NCI-H446 (cell line): ENCODE measurements around the gene EDC3.
"Not testable (repeated sequence)": the region's sequence is repeated elsewhere in the genome, so short reads cannot be mapped to it uniquely, and the experiment has no call there.

Source experiments
- DNase-seq, 2 experiments: peaks; one replicate each; lab custom pipeline; 2025; lab: John Stamatoyannopoulos, UW

EDC3 gene

DNA sequence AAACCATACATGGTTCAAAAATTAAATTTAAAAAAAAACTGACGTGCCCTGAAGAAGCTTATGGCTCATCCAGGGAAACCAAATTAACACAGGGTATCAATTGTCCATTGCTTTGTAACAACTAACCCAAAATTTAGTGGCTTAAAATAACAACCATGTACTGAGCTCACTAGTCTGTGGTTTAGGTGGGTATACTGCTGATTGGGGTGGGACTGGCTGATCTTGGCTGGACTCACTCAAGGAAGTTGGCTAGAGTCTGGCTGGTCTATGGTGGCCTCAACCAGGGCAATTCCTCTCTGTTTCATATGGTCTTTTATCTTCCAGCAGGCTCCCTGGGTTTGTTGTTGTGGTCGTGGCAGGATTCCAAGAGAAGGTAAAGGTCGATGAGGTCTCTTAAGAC, 14.1 kb upstream of the EDC3 start:
- DNase-seq, result no peak

DNA sequence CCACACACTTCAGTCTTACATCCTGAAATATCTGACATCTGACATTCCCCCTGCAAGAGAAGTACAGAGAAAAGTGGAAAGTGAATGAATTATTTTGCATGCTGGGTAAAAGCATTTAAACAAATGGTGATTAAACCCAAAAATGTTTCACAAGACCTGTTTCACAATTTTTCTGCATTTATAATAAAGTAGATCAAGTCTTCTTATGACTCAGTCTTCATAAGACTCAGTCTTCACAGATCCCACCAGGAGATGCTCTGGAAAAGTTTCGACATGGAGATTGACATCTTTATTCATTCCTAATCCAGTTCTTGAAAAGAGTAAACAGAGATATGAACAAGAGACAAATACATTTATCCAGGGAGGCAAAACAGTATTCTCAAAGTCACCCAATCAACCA, 13.2 kb upstream of the EDC3 start:
- no peak for DNase-seq

DNA sequence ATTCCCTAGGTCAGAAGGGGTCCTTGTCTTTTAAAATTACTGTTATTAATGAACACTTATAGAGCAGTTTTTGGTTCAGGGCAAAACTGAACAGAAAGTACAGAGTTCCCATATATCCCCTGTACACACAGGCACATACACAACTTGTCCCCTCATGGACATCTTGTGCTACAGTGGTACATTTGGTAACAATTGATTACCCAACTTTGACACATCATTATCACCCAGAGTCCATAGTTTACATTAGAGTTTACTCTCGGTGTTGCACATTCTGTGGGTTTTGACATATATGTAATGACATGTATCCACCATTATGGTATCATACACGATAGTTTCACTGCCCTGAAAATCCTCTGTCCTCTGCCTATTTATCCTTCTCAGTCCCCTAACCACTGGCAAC, 984 bp upstream of the EDC3 start:
- no peak for DNase-seq

DNA sequence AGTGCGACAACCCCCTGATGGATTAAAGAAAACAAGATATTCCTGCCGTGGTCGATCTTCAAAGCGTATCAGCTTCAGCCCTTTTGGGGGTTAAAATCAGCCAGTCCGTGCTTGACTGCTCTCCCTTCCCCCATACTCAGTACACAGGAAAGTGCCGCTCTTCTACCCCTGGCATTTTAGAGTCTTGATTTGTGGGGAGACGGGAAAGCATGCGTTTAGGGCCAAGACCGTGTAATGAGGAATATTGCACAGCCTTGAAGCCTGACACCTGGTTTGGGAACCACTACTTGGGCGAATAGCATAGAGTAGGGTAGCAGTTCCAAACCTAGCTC, 540 bp upstream of the EDC3 start:
- no peak for DNase-seq

DNA sequence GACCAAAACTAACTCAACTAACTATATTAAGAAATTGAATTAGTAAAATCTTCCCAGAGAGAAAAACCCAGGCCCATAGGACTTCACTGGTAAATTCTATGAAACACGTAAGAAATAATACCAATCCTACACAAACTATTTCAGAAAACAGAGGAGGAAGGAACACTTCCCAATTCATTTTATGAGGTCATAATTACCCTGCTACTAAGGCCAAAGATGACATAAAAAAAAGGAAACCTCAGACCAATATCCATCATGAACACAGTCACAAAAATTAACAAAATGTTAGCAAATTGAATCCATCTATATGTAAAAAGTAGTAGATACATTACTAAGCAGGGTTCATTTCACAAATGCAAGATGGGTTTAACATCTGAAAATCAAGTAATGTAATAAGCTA, 3.5 kb downstream of the EDC3 start:
- DNase-seq, result no peak

DNA sequence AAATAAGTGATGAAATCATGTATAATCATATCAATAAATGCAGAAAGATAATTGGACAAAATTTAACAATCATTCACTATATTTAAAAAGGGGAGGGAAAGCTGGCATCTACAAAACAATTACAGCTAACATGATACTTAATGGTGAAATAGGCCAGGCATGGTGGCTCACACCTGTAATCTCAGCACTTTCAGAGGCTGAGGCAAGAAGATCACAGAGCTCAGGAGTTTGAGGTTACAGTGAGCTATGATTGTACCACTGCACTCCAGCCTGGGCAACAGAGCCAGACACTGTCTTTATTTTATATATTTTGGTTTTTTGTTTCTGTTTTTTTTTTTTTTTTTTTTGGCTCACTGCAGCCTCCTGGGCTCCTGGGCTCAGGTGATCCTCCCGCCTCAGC, 12.1 kb downstream of the EDC3 start:
- DNase-seq, result no peak

DNA sequence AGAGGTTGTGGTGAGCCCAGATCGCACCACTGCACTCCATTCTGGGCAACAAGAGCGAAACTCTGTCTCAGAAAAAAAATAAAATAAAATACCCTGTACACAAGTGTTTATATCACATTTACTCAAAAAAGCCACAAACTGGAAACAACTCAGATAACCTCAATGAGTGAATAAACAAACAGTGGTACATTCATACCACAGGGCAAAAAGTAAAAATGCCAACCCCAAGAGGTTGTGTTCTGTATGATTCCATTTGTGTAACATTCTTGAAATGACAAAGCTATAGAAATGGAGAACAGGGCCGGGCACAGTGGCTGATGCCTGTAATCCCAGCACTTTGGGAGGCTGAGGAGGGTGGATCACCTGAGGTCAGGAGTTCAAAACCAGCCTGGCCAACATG, 12.9 kb downstream of the EDC3 start:
- no peak for DNase-seq

DNA sequence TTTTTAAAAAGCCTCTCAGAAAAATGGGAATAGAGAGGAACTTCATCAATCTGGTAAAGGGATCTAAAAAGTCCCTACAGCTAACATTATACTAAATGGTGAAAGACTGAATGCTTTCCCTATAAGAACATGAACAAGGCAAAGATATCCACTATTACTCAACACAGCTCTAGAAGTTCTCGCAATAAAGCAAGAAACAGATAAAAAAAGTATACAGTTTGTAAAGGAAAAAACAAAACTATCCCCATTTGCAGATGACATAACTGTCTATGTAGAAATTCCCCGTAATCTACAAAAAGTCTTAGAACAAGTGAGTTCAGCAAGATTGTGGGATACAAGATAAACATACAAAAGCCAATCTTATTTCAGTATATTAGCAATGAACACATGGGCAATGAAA, 15.4 kb downstream of the EDC3 start:
- DNase-seq, result no peak

DNA sequence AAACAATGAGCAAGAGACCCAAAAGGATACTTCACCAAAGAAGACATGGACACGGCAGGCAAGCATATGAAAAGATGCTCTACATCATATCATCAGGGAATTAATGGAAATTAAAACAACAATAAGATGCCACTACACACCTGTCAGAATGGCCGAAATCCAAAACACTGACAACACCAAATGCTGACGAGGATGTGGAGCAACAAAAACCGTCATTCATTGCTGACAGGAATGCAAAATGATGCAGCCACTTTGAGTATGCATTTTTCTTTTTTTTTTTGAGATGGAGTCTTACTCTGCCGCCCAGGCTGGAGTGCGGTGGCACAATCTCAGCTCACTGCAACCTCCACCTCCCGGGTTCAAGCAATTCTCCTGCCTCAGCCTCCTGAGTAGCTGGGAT, 19.0 kb downstream of the EDC3 start:
- no peak for DNase-seq

DNA sequence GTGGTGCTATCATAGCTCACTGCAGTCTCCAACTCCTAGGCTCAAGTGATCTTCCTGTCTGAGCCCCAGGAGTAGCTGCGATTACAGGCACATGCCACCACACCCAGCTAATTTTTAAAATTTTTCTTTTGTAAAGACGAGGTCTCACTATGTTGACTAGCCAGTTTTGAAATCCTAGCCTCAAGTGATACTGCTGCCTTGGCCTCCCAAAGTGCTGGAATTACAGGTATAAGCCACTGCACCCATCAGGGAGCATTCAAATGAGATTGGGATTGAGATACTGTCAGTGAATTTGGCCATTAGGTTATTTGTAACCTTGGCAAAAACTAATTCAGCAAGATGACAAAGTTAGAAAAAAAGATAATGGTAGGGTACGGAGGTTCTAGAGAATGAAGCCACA, 21.7 kb downstream of the EDC3 start:
- DNase-seq, result no peak

DNA sequence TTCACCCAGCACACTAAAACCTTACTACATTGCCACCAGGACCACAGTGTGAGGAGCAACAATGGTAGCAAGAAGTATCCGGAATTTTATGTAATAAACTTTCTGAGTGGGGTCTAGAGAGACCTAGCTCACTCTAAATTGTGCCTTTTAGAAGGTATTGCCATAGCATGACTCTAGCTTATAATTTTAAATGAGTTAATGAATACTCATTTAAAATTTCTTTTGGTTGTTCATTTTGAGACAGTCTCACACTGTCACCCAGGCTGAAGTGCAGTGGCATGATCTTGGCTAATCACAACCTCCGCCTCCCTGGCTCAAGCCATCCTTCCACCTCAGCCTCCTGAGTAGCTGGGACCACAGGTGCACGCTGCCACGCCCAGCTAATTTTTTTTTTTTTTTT, 26.2 kb downstream of the EDC3 start:
- no peak for DNase-seq

DNA sequence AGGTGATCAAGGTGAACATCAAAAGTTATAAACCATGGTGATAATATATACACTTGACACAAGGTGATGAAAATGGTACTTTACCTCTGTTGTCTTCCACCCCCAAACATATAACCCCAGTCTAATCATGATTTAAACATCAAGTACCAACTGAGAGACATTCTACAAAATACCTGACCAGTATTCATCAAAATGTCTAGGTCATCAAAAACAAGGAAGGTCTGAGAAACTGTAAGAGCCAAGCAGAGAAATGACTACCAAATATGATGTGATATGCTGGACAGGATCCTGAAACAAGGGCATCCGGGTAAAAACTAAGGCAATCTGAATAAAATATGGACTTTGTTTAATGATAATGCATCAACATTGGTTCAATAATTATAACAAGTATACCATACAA, 27.8 kb downstream of the EDC3 start:
- DNase-seq, result no peak

DNA sequence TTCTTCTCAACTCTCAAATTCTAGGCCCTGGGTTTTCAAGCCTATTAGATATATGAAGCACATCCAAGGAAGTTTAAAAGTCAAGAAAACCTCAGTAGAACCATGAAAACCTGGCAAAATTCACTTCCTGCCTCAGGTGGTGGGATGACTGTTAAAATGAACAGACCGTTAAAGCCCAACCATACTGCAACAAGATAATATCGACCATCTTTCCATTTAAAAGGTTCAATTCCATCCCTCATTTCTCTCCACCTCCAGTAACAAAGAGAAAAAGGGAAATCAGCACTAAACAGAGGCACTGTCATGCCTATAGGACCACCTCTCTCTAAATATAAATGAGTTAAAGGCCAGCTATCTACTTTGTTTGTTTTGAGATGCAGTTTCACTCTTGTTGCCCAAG, 31.2 kb downstream of the EDC3 start:
- no peak for DNase-seq

DNA sequence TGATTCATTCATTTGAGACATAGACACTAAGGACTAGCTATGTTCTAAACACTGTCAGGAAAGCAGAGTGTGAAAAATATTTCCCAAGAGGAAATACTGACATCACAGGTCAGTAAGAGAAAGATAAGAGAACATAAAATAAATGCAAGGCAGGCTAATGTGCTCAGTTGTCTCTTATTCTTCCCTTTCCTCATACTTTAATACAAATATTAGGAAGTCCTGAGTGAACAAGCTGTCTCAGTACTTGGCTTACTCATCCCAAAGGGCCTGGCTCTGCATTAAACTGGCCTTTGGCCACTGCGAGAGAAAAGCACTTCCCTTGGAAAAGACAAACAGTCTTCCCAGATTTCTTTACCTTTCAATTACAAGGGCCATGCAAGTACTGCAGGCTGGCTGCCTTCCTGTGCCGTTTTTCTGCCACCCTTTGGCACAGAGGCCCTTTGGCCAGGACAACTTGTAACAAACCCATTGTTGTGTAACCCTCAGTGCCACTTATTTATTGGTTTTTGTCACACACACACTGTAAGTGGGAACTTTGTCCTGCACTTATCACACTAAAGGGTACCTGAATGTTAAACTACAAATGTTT, 31.7 kb downstream of the EDC3 start:
- no peak for DNase-seq

DNA sequence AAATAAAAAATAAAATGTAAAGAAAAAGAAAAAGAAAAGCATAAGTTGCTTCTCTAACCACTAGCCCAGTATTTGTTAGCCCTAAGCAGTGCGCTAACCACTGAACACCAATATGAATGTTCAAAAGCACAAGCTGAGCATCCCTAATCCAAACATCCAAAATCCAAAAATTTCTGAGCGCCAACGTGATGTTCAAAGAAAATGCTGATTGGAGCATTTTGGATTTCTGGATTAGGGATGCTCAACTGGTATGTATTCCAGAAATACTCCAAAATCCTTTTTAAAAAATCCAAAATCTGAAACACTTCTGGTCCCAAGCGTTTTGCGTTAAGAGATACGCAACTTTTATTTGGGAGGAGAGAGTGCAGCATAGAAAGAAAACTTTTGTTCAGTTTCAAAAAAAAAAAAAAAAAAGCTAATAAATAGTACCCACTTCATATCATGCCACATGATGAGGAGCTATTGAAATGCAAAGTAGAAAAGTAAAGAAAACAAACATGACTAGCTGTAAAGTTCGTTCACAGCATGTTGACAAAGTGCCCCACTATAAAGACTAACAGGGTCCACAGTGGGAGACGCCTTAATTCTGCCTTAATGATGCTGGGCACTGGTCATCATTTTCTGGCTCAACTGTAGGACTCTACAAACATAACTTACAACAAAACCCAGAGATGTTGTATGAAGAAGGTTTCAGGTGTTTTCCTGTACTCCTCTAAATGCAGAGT, 32.4 kb downstream of the EDC3 start:
- DNase-seq, result no peak

DNA sequence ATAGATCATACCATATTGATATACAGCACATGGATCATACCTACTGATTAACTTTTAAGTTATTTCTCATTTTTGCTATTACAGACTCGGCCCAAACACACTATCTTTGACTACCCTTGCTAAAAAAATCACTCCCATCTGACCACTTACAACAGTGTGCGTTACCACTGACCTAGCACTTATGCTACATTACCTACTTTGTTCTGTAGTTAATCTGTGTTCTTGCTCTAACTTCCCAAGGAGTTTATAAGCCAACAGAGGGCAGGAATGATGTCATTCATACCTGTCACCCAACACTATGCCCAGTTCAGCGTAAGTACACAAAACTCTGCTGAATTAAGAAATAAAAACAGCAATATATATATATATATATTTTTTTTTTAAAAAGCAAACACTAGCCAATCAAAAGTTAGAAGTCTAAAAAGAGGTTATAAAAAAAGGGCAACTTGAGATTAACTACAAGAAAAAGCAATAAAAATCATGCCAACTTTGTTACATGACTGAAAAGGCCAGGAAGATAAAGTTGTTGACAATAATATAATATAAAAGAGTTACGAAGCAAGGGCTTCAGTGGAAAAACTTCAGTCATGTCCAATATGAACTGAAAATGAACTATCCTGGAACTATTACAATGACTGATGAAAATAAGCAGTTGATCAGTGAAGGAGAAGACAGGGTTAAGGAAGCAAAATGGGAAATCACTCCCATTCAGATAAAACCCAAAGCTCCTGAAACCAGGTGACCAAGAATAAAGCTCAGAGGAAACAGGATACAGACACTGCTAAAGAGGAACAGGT, 33.6 kb downstream of the EDC3 start:
- DNase-seq, result no peak

DNA sequence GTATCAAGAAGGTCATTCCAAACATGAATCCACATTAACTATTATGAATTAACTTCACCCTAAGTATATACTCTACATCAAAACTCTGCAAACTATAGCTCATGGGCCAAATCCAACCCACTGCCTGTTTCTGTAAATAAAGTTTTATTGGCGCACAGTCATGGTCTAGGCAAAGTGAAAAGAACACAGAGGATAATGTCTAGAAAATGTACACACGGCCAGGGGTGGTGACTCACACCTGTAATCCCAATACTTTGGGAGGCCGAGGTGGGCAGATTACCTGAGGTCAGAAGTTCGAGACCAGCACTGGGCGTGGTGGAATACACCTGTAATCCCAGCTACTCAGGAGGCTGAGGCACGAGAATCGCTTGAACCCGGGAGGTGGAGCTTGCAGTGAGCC, 34.5 kb downstream of the EDC3 start:
- DNase-seq, result not testable (repeated sequence)

DNA sequence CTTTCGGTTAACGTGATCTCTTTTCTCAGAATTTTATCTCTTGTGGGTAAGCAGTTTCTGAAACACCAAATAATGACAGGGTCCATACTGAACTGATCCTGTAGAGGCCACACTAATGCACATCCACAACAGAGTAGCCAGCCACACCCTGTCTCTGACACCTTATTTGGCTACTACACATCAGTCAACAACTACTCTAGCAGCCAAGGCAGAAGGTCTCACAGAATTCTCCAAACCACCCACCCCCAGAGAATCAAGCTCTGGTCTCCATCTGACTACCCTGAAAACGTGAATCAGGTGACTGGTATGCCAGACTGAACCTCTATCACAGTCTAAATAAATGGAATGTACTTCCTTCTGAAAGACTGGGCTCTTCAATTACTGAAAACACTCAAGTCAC, 38.0 kb downstream of the EDC3 start:
- DNase-seq, result no peak

DNA sequence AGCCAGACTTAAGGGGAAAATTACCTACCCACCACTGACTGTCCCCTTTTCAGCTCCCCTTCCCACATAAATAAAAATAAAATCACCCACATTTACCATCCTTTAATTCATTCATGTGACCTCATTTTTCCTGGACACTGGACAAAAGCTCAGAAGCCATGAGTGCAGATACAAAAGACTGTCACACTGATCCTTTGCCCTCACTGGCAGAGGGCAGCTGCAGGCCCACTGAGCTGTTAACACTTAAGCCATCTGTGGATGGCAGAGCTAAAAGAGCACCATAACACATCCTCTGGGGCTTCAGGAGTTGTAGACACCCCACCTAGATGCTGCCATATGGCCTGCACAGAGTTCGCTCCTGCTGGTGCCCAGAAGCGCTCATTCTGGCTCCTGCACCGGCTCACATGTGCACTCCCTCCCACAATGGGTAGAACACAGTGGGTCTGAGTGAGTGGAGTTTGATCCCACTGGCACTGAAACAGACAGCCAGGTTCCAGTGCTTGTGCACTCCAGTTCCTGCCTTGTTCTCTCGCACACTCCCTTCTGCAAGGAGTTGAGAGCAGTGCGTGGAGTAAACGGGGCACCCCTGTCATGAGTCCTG, 38.8 kb downstream of the EDC3 start:
- DNase-seq, result peak in 1 of 2 experiments; percentile 61

DNA sequence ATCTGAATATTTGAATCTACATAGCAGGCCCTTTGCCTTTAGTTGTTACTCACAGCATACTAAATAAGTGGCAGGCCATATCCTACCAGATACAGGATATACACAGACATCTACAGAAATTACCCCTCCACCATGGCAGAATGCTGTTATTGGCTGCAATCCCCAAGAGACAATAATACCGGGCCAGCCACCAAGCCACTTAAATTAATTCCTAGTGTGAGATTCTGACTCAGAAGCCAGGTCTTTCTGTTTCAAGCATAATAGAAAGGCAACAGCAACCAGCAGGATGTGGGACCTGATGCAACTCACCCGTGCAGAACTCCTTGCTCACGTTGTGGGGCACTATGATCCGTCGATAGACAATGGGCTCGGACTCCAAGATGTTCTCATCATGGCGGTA, 40.4 kb downstream of the EDC3 start:
- DNase-seq, result peak in 1 of 2 experiments; percentile 10

DNA sequence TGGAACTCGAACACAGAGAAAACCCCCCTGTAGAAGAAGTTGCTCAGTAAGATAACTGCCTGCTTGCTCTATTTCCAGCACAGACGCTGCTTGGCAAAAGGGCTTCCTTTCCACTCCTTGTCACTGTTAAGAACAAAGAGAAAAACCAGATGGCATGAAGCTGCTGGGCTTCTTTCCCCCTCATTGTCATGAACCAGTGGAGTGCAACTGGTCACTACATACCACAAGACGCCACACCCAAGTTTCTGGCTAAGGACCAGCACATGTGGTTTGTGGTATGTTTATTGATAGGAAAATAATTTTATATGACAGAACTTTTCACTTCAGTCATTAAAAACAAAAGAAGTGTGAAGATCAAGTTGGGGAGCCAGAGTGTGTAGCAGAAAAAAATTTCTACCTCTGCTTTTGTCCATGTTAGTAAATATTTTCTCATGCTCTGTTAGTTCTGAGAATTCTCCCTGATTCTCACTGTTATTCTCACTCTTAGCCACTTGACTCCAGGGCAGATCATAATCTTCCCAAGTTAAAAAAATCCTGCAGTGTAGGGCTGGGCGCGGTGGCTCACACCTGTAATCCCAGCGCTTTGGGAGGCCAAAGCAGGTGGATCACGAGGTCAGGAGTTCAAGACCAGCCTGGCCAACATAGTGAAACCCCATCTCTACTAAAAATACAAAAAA, 42.3 kb downstream of the EDC3 start:
- no peak for DNase-seq

DNA sequence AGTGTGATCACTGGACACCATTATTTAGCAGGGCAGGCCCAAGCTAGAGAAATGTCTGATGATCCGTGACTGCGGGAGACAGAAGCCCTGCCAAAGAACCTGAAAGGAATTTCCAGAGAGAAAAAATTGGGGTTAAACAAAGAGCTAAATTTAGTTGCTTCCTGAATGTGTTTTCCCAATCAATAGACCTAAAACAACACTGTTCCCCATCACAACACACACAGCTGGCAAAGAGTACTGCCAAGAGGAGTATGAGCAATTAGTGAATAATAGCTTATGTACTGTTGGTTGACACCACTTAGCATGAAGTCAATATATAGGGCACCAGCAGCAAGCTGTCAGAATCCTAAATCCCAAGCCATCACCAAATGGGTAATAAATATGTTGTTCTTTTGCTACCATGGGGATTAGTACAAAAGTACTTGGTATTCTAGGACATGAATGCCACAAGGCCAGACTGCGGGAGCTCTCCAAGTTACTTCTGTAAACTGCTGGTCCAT, 44.5 kb downstream of the EDC3 start:
- DNase-seq, result peak in 1 of 2 experiments; percentile 43
